Ishikawa (cell line): ENCODE data around the gene UBE4B.
A peak's percentile ranks its signal among the peaks of the same experiment; 100 is the strongest.

Experiments used
- CEBPB ChIP-seq: IDR thresholded peaks from 2 replicates; pipeline ENCODE4 v1.6.1; 2012
- CREB1 ChIP-seq: IDR thresholded peaks from 2 replicates; pipeline ENCODE4 v1.6.1; 2012; ENCODE audit warnings: low read depth
- EGR1 ChIP-seq: IDR thresholded peaks from 2 replicates; pipeline ENCODE4 v1.6.1; 2012
- EP300 ChIP-seq: IDR thresholded peaks from 2 replicates; pipeline ENCODE4 v1.6.1; 2012; ENCODE audit warnings: borderline replicate concordance
- FOXM1 ChIP-seq: IDR thresholded peaks from 2 replicates; pipeline ENCODE4 v1.6.1; 2012; ENCODE audit warnings: low read depth, borderline replicate concordance
- NFIC ChIP-seq: IDR thresholded peaks from 2 replicates; pipeline ENCODE4 v1.6.1; 2012
- RAD21 ChIP-seq: IDR thresholded peaks from 2 replicates; pipeline ENCODE4 v1.6.1; 2012; ENCODE audit warnings: low read depth
- TAF1 ChIP-seq: IDR thresholded peaks from 2 replicates; pipeline ENCODE4 v1.6.1; 2012; ENCODE audit warnings: low read depth, mild to moderate bottlenecking
- TCF12 ChIP-seq: IDR thresholded peaks from 2 replicates; pipeline ENCODE4 v1.6.1; 2012; ENCODE audit warnings: low read depth
- TEAD4 ChIP-seq: IDR thresholded peaks from 2 replicates; pipeline ENCODE4 v1.6.1; 2012
- YY1 ChIP-seq: IDR thresholded peaks from 2 replicates; pipeline ENCODE4 v1.6.1; 2012; ENCODE audit warnings: low read depth
- ZBTB7A ChIP-seq: IDR thresholded peaks from 2 replicates; pipeline ENCODE4 v1.6.1; 2012; ENCODE audit warnings: low read depth
- TF ChIP-seq, protein P1 (sequence below): IDR thresholded peaks from 2 replicates; pipeline ENCODE4 v1.6.1; 2012
- TF ChIP-seq, protein P2 (sequence below): IDR thresholded peaks from 2 replicates; pipeline ENCODE4 v1.6.1; 2012
- TF ChIP-seq, protein P3 (sequence below): IDR thresholded peaks from 2 replicates; pipeline ENCODE4 v1.6.1; 2012; ENCODE audit warnings: low read depth, mild to moderate bottlenecking

Gene UBE4B

DNA sequence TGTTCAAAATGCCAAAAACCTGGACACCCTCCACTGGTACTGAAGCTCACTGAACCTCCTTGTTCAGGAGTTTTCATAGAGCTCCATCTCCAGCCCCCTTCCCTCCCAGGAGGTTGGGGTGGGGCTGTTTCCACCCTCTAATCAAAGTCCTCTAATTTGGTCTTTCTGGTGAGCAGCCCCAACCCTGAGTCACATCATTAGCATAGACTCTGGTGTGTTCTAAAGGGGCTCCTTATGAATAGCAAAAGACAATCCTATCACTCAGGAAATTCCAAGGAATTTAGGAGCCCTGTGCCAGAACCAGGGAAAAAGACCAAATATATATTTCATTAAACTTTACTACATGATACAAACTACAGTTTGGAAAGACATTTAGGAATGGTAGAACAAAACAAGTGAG lies 13.2 kb upstream of the UBE4B start:
- TF ChIP-seq TCF12 (no peak), NFIC (no peak)

DNA sequence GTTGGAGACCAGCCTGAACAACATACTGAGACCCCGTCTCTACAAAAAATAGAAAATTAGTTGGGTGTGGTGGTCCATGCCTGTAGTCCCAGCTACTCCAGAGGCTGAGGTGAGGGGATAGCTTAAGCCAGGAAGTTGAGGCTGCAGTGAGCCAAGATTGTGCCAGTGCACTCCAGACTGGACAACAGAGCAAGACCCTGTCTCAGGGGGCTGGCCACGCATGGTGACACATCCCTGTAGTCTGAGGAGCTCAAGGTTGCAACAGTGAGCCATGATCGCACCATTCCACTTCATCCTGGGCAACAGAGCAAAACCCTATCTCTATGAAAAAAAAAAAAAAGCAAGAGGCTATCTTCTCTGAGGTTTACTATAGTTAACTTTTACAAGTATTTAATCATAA lies 12.7 kb upstream of the UBE4B start:
- TF ChIP-seq FOXM1 (no peak), EP300 (no peak), TEAD4 (no peak), EGR1 (no peak), TAF1 (no peak), YY1 (no peak), TCF12 (no peak), RAD21 (no peak)
- TF ChIP-seq, protein P1, sequence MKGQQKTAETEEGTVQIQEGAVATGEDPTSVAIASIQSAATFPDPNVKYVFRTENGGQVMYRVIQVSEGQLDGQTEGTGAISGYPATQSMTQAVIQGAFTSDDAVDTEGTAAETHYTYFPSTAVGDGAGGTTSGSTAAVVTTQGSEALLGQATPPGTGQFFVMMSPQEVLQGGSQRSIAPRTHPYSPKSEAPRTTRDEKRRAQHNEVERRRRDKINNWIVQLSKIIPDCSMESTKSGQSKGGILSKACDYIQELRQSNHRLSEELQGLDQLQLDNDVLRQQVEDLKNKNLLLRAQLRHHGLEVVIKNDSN = no peak

DNA sequence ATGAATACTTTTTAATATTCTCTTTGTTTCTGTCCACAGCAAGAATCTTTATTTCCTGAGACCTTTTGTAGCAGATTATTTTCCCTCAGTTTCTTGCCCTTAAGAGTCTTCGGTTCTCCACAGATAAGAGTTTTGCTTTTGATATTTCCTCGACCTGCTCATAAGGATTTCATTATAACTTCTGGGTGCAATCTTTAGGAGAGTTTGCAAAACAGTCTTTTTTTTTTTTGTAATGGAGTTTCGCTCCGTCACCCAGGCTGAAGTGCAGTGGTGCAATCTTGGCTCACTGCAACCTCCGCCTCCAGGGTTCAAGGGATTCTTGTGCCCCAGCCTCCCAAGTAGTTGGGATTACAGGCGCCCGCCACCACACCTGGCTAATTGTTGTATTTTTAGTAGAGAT lies 10.1 kb upstream of the UBE4B start:
- TF ChIP-seq FOXM1 (no peak), TAF1 (no peak)

DNA sequence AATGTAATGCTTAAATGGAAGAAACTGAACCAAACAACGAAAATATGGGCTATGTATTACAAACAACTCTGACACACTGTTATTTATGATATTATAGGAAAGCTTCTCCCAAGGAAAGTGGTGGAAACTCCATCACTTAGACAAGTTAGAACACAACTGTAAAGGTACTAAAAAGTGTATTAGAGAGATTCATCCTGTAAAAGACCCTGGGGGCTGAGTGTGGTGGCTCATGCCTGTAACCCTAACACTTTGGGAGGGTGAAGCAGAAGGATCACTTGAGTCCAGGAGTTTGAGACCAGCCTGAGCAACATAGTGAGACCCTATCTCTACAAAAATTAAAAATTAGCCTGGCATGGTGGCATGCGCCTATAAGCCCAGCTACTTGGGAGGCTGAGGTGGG lies 7.4 kb upstream of the UBE4B start:
- TF ChIP-seq, protein P2, sequence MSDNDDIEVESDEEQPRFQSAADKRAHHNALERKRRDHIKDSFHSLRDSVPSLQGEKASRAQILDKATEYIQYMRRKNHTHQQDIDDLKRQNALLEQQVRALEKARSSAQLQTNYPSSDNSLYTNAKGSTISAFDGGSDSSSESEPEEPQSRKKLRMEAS = no peak
- no peak for TF ChIP-seq TAF1
- TF ChIP-seq, protein P1 = no peak
- TF ChIP-seq NFIC = no peak
- TF ChIP-seq CEBPB = no peak
- no peak for TF ChIP-seq TCF12
- TF ChIP-seq RAD21 = no peak
- TF ChIP-seq FOXM1 = no peak
- TF ChIP-seq, protein P3, sequence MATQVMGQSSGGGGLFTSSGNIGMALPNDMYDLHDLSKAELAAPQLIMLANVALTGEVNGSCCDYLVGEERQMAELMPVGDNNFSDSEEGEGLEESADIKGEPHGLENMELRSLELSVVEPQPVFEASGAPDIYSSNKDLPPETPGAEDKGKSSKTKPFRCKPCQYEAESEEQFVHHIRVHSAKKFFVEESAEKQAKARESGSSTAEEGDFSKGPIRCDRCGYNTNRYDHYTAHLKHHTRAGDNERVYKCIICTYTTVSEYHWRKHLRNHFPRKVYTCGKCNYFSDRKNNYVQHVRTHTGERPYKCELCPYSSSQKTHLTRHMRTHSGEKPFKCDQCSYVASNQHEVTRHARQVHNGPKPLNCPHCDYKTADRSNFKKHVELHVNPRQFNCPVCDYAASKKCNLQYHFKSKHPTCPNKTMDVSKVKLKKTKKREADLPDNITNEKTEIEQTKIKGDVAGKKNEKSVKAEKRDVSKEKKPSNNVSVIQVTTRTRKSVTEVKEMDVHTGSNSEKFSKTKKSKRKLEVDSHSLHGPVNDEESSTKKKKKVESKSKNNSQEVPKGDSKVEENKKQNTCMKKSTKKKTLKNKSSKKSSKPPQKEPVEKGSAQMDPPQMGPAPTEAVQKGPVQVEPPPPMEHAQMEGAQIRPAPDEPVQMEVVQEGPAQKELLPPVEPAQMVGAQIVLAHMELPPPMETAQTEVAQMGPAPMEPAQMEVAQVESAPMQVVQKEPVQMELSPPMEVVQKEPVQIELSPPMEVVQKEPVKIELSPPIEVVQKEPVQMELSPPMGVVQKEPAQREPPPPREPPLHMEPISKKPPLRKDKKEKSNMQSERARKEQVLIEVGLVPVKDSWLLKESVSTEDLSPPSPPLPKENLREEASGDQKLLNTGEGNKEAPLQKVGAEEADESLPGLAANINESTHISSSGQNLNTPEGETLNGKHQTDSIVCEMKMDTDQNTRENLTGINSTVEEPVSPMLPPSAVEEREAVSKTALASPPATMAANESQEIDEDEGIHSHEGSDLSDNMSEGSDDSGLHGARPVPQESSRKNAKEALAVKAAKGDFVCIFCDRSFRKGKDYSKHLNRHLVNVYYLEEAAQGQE = no peak
- no peak for TF ChIP-seq EP300
- no peak for TF ChIP-seq CREB1
- no peak for TF ChIP-seq TEAD4
- TF ChIP-seq ZBTB7A = no peak

DNA sequence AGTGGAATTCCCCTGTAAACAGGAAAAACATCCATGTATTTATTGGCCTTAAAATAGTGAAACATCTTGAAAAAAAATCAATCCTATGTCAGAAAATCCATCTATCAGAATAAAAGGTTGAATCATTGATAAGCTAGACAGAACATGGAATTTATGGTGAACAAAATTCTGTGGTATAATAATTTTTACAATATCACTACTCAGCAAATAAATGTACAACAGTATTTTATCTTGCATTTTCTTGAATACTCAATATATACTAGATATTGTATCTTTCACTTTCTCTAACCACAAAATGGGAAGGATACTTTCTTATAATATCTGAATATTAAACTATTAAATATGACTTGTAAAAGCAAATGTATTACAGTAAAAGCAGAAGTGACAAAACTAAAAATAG lies 5.7 kb upstream of the UBE4B start:
- no peak for TF ChIP-seq TEAD4
- no peak for TF ChIP-seq FOXM1
- no peak for TF ChIP-seq YY1
- TF ChIP-seq RAD21 = no peak
- TF ChIP-seq, protein P1 = no peak
- TF ChIP-seq CEBPB = no peak
- no peak for TF ChIP-seq EP300

DNA sequence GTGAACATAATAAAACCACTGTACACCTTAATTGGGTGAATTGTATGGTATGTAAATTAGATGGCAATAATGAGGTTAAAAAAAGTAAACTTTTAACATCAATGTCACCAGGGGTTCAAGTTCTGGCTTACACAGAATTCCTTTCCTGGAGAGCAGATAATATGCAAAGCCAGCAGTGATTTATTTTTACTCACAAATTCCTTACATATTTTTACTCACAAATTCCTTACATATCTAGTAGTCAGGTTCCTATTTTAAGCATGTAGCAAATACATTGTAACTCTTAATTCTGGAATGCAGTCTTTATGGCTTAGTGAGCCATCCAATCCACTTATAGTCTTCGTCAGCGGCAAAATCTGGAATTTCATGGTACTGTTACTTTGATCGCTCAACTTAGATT lies 1.3 kb upstream of the UBE4B start:
- TF ChIP-seq NFIC (no peak), TEAD4 (peak; percentile 83)

DNA sequence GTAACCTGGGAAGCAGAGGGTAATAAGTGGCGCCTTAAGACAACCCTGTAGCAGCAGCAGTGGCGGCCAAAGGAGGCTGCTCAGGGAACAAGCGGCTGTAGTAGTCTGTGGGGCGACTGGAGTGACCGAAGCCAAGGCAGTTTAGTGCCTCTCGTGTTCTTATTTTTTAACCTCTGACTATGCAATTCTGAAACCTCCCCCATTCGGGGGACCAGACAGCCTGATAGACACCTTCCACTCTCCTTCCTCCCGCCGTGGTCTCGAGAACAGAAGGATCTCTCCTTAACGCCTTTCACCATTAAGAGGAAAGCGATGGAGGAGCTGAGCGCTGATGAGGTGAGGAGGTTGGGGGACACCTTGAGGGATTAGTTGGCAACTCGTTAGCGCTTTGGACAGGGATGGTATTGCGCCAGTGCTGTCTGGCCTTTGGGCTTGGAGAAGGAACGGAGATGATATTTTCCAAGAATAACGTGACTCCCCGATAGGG lies 644 bp downstream of the UBE4B start:
- TF ChIP-seq YY1 (peak; percentile 13; the same call in 1 of the 2 replicates), TEAD4 (no peak)

DNA sequence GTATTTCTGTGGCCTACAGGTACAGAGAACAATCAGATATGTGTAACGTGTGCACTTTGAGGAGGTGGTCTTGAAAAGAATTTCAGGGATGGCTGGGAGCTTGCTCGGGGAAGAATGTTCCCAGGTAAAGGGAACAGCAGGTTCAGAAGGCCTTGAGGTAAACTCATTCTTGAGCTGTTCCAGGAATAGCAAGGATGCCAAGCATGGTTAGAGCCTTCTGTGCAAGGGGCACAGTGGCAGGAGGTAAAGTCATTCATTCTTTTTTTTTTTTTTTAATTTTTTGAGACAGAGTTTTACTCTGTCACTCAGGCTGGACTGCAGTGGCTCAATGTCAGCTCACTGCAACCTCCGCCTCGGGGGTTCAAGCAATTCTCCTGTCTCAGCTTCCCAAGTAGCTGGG lies 10.0 kb downstream of the UBE4B start:
- TF ChIP-seq, protein P1 = no peak
- TF ChIP-seq TAF1 (no peak), ZBTB7A (no peak), RAD21 (no peak)
- TF ChIP-seq, protein P2 = no peak
